Transverse colon (tissue), 4 donors: ENCODE results near the gene JAKMIP1. TPM values are rescaled to one million over a fixed set of nuclear protein-coding genes. Genes with fewer than 3 reads are reported as not detected.

Experiments
- DNase-seq: peaks from one replicate; pipeline ENCODE4 v3.0.0-alpha.2; 2019
- H3K27ac ChIP-seq, 4 donors: fragments of 200-600 bp; sonication (generic); 2 replicates each; pipeline ENCODE4 v1.5.1; 2016 to 2018; ENCODE audit warnings: inconsistent platforms in 4 of 4
- H3K27me3 ChIP-seq: fragments of 200-600 bp; sonication (generic); 2 replicates; pipeline ENCODE4 v1.5.1; 2017; ENCODE audit warnings: inconsistent platforms
- H3K36me3 ChIP-seq, 4 donors: fragments of 200-600 bp; sonication (generic); 2 replicates each; pipeline ENCODE4 v1.5.1; 2017 to 2019; ENCODE audit warnings: inconsistent platforms in 4 of 4
- H3K4me1 ChIP-seq, 4 donors: fragments of 200-600 bp; sonication (generic); 2 replicates each; pipeline ENCODE4 v1.5.1; 2017 to 2020; ENCODE audit warnings: inconsistent platforms in 4 of 4
- H3K4me3 ChIP-seq, 4 donors: fragments of 200-600 bp; sonication (generic); 1 replicate in 1 of 4; 2 replicates in 3 of 4; pipeline versions ENCODE4 v1.5.1 to v1.6.1; 2017 to 2019; ENCODE audit warnings: inconsistent platforms in 4 of 4
- H3K9me3 ChIP-seq, 2 donors: fragments of 200-600 bp; sonication (generic); 2 replicates each; pipeline ENCODE4 v1.5.1; 2017 to 2019; ENCODE audit warnings: inconsistent platforms in 2 of 2
- EP300 ChIP-seq: sonication (generic); formaldehyde crosslinking; IDR thresholded peaks from one replicate; pipeline ENCODE4 v1.6.1; 2017; ENCODE audit warnings: antibody characterized with exemption, low read depth
- POLR2A ChIP-seq: fragments of 450-650 bp; IDR thresholded peaks from one replicate; pipeline ENCODE4 v1.6.1; 2016; ENCODE audit warnings: antibody characterized with exemption, mild to moderate bottlenecking, moderate library complexity
- POLR2AphosphoS5 ChIP-seq, 3 donors: sonication (generic); formaldehyde crosslinking; IDR thresholded peaks; one replicate each; pipeline ENCODE4 v1.6.1; 2016; ENCODE audit warnings: antibody characterized with exemption in 3 of 3
- WGBS, 2 donors: methylation state at CpG; one replicate each; pipeline ENCODE4 v1.1.5; 2018; ENCODE audit warnings: low coverage in 1 of 2; 5-methylcytosine and 5-hydroxymethylcytosine counted together
- in situ Hi-C, 4 donors: fragments of 200-750 bp; cut with MboI; loops; one replicate each; pipeline versions ENCODE4 v1.15.0 to v1.15.1; 2017; ENCODE audit warnings: low sequenced_read_pairs in 3 of 4, low pct_ligation_motif_present in 1 of 4, low pct_unique_long_range_greater_than_20kb in 1 of 4
- intact Hi-C: fragments of 100-400 bp; cut with DNase I; formaldehyde crosslinking; loops from one replicate; pipeline ENCODE4 v1.15.1; 2023; ENCODE audit warnings: low total_unique reads
- total RNA-seq, 4 donors: library from RNA; depleted of rRNA; stranded (reverse); fragments of >200 nt; gene quantifications; one replicate each; pipeline ENCODE4 v1.1.0, GENCODE V29; 2016
- TF ChIP-seq, protein P1 (sequence below), 5 experiments: fragments of 200-600 bp in 3 of 5; fragments of 450-650 bp in 2 of 5; sonication (generic) in 3 of 5; IDR thresholded peaks; 1 replicate in 2 of 5; 2 replicates in 3 of 5; pipeline ENCODE4 v1.5.1; 2016 to 2017; ENCODE audit warnings: antibody characterized with exemption in 5 of 5, inconsistent platforms in 3 of 5, mild to moderate bottlenecking in 2 of 5, moderate library complexity in 1 of 5

Gene JAKMIP1
- total RNA-seq, 4 donors from 2014 or later, result 1.2 to 1.7 TPM; not detected in 2

DNA sequence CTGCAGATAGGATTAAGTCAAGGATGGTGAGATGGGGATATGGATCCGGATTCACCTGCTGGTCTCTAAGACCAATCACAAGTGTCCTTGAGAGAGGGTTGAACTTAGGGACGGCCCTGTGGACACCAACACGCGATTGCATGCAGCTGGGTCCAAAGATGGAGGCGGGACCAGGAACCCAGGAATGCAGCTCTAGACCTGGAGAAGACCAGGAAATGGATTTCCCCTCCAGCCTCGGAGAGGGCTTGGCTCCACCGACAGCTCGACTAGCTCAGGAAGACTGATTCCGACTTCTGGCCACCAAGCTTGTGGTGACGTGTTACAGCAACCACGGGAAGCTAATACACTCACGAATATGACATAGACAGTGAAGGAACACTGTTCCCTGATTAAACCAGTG lies 186.8 kb downstream of the JAKMIP1 start:
- H3K4me3 ChIP-seq, result no peak overlapping the region
- intact Hi-C loops, result no loop called here
- in situ Hi-C loops, result no loop called here
- 87 to 100% methylated on average over 1 to 12 of the region's 12 CpGs for WGBS, 2 donors
- no peaks in the 10 kb centered on the region for H3K4me1 ChIP-seq
- peaks cover 27% of the 10 kb centered on the region for H3K27me3 ChIP-seq
- H3K27ac ChIP-seq, result no peak overlapping the region
- no peak for DNase-seq
- no peaks in the 10 kb centered on the region for H3K36me3 ChIP-seq
- TF ChIP-seq EP300, result no peak
- TF ChIP-seq POLR2A, result no peak
- no peak for TF ChIP-seq POLR2AphosphoS5 (IDR thresholded peaks at IDR 0.05)
- TF ChIP-seq, protein P1, sequence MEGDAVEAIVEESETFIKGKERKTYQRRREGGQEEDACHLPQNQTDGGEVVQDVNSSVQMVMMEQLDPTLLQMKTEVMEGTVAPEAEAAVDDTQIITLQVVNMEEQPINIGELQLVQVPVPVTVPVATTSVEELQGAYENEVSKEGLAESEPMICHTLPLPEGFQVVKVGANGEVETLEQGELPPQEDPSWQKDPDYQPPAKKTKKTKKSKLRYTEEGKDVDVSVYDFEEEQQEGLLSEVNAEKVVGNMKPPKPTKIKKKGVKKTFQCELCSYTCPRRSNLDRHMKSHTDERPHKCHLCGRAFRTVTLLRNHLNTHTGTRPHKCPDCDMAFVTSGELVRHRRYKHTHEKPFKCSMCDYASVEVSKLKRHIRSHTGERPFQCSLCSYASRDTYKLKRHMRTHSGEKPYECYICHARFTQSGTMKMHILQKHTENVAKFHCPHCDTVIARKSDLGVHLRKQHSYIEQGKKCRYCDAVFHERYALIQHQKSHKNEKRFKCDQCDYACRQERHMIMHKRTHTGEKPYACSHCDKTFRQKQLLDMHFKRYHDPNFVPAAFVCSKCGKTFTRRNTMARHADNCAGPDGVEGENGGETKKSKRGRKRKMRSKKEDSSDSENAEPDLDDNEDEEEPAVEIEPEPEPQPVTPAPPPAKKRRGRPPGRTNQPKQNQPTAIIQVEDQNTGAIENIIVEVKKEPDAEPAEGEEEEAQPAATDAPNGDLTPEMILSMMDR (IDR thresholded peaks at IDR 0.05), result no peak
- no peaks in the 10 kb centered on the region for H3K9me3 ChIP-seq

DNA sequence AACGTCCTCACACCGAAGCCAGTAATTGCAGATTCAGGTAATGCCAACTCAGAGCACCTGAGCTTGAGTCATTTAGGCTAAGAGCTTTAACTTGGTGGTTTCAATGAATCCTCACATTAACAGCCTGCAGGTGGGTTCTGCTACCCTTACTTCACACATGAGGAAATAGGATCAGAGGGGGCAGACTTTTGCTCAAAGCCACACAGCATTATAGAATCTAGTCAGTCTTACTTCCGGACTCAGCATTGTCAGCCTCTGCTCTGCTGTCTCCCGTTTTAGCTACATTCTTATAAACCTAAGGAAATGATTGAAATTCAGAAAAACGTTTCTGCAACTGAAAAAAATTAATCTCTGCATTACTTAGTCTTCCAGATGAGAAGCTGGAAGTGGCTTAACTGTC lies 188.1 kb downstream of the JAKMIP1 start:
- H3K36me3 ChIP-seq, result no peaks in the 10 kb centered on the region
- H3K27me3 ChIP-seq, result peaks cover 27% of the 10 kb centered on the region
- H3K27ac ChIP-seq, result no peak overlapping the region
- intact Hi-C loops (no loop called here), in situ Hi-C loops (no loop called here)
- TF ChIP-seq, protein P1 (IDR thresholded peaks at IDR 0.05), result no peak
- no peak for TF ChIP-seq EP300
- TF ChIP-seq POLR2A, result no peak
- TF ChIP-seq POLR2AphosphoS5 (IDR thresholded peaks at IDR 0.05), result no peak
- H3K4me3 ChIP-seq, result no peak overlapping the region
- 43 to 60% methylated on average over 3 to 5 of the region's 5 CpGs for WGBS, 2 donors
- no peaks in the 10 kb centered on the region for H3K4me1 ChIP-seq
- H3K9me3 ChIP-seq, result no peaks in the 10 kb centered on the region
- no peak for DNase-seq

DNA sequence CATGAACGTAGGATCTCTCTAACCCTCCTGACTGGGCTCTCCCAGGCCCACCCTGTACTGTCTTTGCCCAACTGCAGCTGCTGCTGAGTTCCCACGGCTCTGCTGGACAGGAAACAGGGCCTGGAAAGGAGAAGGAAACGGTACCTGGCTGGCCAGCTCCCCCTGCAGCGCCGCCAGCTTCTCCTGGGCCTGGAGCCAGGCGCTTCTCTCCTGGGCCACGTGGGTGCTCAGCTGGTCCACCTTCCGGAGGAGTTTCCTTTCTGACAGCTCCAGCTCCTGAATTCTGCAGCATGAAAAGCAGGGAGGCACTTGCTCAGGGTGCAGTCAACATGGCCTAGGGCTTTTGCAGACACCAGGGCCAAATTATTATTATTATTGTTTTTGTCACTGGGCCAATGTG lies 188.7 kb downstream of the JAKMIP1 start:
- in situ Hi-C loops (no loop called here), intact Hi-C loops (no loop called here)
- H3K4me1 ChIP-seq, result no peaks in the 10 kb centered on the region
- TF ChIP-seq EP300 (no peak), POLR2A (no peak), POLR2AphosphoS5 (IDR thresholded peaks at IDR 0.05) (no peak)
- TF ChIP-seq, protein P1 (IDR thresholded peaks at IDR 0.05), result no peak
- no peak for DNase-seq
- no peaks in the 10 kb centered on the region for H3K9me3 ChIP-seq
- no peak overlapping the region for H3K27ac ChIP-seq
- no peaks in the 10 kb centered on the region for H3K36me3 ChIP-seq
- H3K27me3 ChIP-seq, result peaks cover 27% of the 10 kb centered on the region
- H3K4me3 ChIP-seq, result no peak overlapping the region
- 20% methylated on average over 7 of the region's 8 CpGs; no CpG with 5 or more reads in 1 of the 2 donors for WGBS, 2 donors

DNA sequence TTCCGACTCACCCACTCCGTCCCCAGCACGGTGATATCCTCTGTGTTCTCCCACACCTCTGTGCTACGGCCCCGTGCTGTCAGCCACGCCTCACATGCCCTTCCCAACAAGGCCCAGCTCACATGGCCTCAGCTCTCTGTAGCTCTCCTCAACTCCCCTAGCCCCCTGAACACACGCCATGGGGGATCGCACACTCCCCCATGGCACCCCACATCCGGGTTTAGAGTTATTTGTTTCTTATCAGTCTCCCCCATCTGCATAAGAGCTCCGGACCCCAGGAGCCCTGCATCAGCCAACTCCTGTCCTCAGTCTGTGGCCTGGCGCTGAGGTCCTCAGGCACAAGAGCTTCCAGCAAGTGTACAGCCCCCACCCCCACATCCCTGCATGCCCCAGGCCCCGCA lies 189.1 kb downstream of the JAKMIP1 start:
- no peaks in the 10 kb centered on the region for H3K9me3 ChIP-seq
- no peak overlapping the region for H3K4me3 ChIP-seq
- no peaks in the 10 kb centered on the region for H3K36me3 ChIP-seq
- WGBS, 2 donors, result 53 to 59% methylated on average over 8 to 11 of the region's 12 CpGs
- TF ChIP-seq POLR2A (no peak), EP300 (no peak), POLR2AphosphoS5 (IDR thresholded peaks at IDR 0.05) (no peak)
- TF ChIP-seq, protein P1 (IDR thresholded peaks at IDR 0.05), result no peak
- intact Hi-C loops (no loop called here), in situ Hi-C loops (no loop called here)
- no peak for DNase-seq
- peaks cover 27% of the 10 kb centered on the region for H3K27me3 ChIP-seq
- H3K27ac ChIP-seq, result no peak overlapping the region
- H3K4me1 ChIP-seq, result no peaks in the 10 kb centered on the region
